Activated CD4-positive, alpha-beta T cell treated with anti-CD3 and anti-CD28 coated beads, Interleukin-2, amount 50 U/mL, for 24 hours (primary cell): ENCODE results near the gene RIMS4.

ENCODE experiments used
- DNase-seq, 2 donors: peaks; one replicate each; pipeline ENCODE4 v3.0.0-alpha.2; 2020; ENCODE audit warnings: low read depth in 1 of 2, low spot score in 1 of 2

The RIMS4 gene

GRCh38 chr20:44703183-44703925, 107.0 kb downstream of the RIMS4 start:
- no peak for DNase-seq

- DNase-seq = no peak
These were observed 107.6 kb downstream of the RIMS4 start for GRCh38 chr20:44702776-44703175.

GRCh38 chr20:44701858-44702256, 108.5 kb downstream of the RIMS4 start:
- DNase-seq = no peak
